ENCODE results near the gene S100A5. TPM values are rescaled to one million over a fixed set of nuclear protein-coding genes. Genes with fewer than 3 reads are reported as not detected.
"Not testable (repeated sequence)": the region's sequence is repeated elsewhere in the genome, so short reads cannot be mapped to it uniquely, and the experiment has no call there.

The S100A5 gene
- total and polyA plus RNA-seq, 4 donors, result not detected

DNA sequence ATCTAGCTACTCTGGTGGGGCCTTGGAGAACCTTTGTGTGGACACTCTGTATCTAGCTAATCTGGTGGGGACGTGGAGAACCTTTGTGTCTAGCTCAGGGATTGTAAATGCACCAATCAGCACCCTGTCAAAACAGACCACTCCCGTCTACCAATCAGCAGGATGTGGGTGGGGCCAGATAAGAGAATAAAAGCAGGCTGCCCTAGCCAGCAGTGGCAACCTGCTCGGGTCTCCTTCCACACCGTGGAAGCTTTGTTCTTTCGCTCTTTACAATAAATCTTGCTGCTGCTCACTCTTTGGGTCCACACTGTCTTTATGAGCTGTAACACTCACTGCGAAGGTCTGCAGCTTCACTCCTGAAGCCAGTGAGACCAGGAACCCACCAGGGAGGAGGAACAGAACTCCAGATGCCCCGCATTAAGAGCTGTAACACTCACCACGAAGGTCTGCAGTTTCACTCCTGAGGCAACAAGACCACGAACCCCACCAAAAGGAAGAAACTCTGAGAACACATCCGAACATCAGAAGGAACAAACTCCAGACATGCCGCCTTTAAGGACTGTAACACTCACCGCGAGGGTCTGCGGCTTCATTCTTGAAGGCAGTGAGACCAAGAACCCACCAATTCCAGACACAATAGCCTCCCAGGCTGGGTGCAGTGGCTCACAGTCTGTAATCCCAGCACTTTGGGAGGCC lies 18.2 kb downstream of the S100A5 start:
- WGBS, 2 donors, result 78 to 80% methylated on average over 14 of the region's 14 CpGs
- H3K27ac ChIP-seq (ENCODE audit: low read depth in 1 of 2, low read length in 2 of 2); DNase-seq; H3K4me1 ChIP-seq (ENCODE audit: control insufficient read depth in 1 of 2, insufficient read depth in 2 of 2, low read length in 2 of 2); H3K9me3 ChIP-seq (ENCODE audit: control insufficient read depth, low read length); H3K36me3 ChIP-seq (ENCODE audit: control insufficient read depth in 1 of 2, insufficient read depth in 2 of 2, low read length in 1 of 2); H3K4me3 ChIP-seq (ENCODE audit: low read length in 2 of 2); H3K27me3 ChIP-seq (ENCODE audit: control insufficient read depth in 1 of 2, insufficient read depth in 2 of 2, low read length in 1 of 2); ATAC-seq (ENCODE audit: low FRiP score); intact Hi-C loops (cut with DNase I): not testable (repeated sequence)

DNA sequence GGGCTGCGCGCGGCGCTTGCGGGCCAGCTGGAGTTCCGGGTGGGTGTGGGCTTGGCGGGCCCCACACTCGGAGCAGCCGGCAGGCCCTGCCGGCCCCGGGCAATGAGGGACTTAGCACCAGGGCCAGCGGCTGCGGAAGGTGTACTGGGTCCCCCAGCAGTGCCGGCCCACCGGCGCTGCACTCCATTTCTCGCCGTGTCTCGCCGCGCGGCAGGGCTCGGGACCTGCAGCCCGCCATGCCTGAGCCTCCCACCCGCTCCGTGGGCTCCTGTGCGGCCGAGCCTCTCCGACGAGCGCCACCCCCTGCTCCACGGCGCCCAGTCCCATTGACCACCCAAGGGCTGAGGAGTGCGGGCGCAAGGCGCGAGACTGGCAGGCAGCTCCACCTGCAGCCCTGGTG lies 18.9 kb downstream of the S100A5 start:
- not testable (repeated sequence) for DNase-seq

DNA sequence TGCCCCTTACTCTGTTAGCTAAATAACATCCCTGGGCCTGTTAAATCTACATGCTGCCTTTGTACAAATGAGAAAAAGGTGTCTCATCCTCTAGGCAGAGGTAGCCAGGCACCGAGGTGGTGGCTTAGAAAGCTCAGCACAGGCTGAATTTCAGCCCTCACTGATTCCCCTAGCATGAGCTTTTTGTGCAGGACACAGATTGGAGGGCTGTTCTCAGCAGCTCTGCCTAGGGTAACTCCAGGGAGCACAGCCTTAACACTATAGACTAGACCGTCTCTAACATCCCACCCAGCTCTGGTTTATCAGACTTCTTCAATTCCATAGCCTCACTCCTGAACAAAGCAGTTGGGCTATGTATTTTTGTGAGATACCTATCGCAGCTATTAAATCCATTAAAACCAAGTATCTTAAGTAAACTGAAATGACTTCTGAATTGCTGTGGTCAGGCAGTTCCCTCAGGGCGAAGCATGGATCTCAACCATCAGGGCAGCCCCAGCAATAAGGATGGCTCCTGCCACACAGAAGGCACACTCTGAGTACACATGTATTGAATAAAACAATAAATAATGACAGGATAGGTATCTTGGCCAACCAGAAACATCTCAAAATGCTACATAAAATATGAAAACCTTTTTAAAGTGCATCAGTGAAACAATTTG lies 19.8 kb downstream of the S100A5 start:
- no peak for DNase-seq

More for the DNA sequence above, 18.9 kb downstream of the S100A5 start:
- H3K4me3 ChIP-seq (ENCODE audit: low read length in 2 of 2); H3K27me3 ChIP-seq (ENCODE audit: control insufficient read depth in 1 of 2, insufficient read depth in 2 of 2, low read length in 1 of 2); H3K36me3 ChIP-seq (ENCODE audit: control insufficient read depth in 1 of 2, insufficient read depth in 2 of 2, low read length in 1 of 2); H3K4me1 ChIP-seq (ENCODE audit: control insufficient read depth in 1 of 2, insufficient read depth in 2 of 2, low read length in 2 of 2); H3K27ac ChIP-seq (ENCODE audit: low read depth in 1 of 2, low read length in 2 of 2); intact Hi-C loops (cut with DNase I); ATAC-seq (ENCODE audit: low FRiP score); H3K9me3 ChIP-seq (ENCODE audit: control insufficient read depth, low read length): not testable (repeated sequence)
- WGBS, 2 donors, result 95 to 97% methylated on average over 36 to 37 of the region's 37 CpGs

DNA sequence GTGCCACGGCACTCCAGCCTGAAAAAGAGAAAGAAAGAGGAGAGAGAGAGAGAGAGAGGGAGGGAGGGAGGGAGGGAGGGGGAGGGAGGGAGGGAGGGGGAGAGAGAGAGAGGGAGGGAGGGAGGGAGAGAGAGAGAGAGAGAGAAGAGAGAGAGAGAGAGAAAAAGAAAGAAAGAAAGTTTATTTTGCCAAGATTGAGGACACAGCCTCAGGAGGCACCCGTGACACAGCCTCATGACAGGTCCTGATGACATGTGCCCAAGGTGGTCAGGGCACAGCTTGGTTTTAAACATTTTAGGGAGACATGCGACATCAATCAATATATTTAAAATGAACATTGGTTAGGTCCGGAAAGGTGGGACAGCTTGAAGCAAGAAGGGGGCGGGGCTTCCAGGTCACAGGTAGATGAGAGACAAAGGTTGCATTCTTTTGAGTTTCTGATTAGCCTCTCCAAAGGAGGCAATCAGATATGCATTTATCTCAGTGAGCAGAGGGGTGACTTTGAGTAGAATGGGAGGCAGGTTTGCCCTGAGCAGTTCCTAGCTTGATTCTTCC lies 20.5 kb downstream of the S100A5 start:
- intact Hi-C loops (cut with DNase I); H3K27me3 ChIP-seq (ENCODE audit: control insufficient read depth in 1 of 2, insufficient read depth in 2 of 2, low read length in 1 of 2); H3K4me1 ChIP-seq (ENCODE audit: control insufficient read depth in 1 of 2, insufficient read depth in 2 of 2, low read length in 2 of 2); H3K4me3 ChIP-seq (ENCODE audit: low read length in 2 of 2); H3K36me3 ChIP-seq (ENCODE audit: control insufficient read depth in 1 of 2, insufficient read depth in 2 of 2, low read length in 1 of 2); ATAC-seq (ENCODE audit: low FRiP score); H3K27ac ChIP-seq (ENCODE audit: low read depth in 1 of 2, low read length in 2 of 2); DNase-seq; H3K9me3 ChIP-seq (ENCODE audit: control insufficient read depth, low read length): not testable (repeated sequence)
- 79 to 81% methylated on average over 5 of the region's 5 CpGs for WGBS, 2 donors

More for the DNA sequence above, 19.8 kb downstream of the S100A5 start:
- H3K4me1 ChIP-seq (ENCODE audit: control insufficient read depth in 1 of 2, insufficient read depth in 2 of 2, low read length in 2 of 2), result no peaks in the 10 kb centered on the region
- H3K36me3 ChIP-seq (ENCODE audit: control insufficient read depth in 1 of 2, insufficient read depth in 2 of 2, low read length in 1 of 2), result no peaks in the 10 kb centered on the region
- H3K27me3 ChIP-seq (ENCODE audit: control insufficient read depth in 1 of 2, insufficient read depth in 2 of 2, low read length in 1 of 2), result no peaks in the 10 kb centered on the region
- no peak overlapping the region for H3K27ac ChIP-seq (ENCODE audit: low read depth in 1 of 2, low read length in 2 of 2)
- no peak overlapping the region for H3K4me3 ChIP-seq (ENCODE audit: low read length in 2 of 2)
- no peak for ATAC-seq (ENCODE audit: low FRiP score)
- no peaks in the 10 kb centered on the region for H3K9me3 ChIP-seq (ENCODE audit: control insufficient read depth, low read length)
- 90 to 93% methylated on average over 4 of the region's 4 CpGs for WGBS, 2 donors
- intact Hi-C loops (cut with DNase I), result no loop called here

DNA sequence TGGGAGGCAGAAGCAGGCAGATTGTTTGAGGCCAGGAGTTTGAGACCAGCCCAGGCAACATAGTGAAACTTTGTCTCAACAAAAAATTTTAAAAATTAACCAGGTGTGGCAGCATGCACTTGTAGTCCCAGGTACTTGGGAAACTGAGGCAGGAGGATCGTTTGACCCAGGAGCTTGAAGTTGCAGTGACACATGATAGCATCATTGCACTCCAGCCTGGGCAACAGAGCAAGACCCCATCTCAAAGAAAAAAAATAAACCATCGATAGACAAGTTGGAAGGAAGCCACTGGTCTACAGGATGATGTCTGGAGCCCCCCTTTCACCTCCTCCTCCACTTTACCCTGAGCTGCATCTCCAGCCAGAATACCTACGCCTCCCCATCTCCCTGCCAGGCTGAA lies 21.5 kb downstream of the S100A5 start:
- intact Hi-C loops (cut with DNase I), result loop anchor here in 1 of 2 donors (10.0 kb wide), 1 partner anchor 256 kb away; the partner anchor contains the start of gene SLC27A3
- no peaks in the 10 kb centered on the region for H3K4me1 ChIP-seq (ENCODE audit: control insufficient read depth in 1 of 2, insufficient read depth in 2 of 2, low read length in 2 of 2)
- H3K4me3 ChIP-seq (ENCODE audit: low read length in 2 of 2), result no peak overlapping the region
- H3K36me3 ChIP-seq (ENCODE audit: control insufficient read depth in 1 of 2, insufficient read depth in 2 of 2, low read length in 1 of 2), result no peaks in the 10 kb centered on the region
- DNase-seq, result no peak
- no peak for ATAC-seq (ENCODE audit: low FRiP score)
- 92 to 93% methylated on average over 3 of the region's 3 CpGs for WGBS, 2 donors
- no peaks in the 10 kb centered on the region for H3K27me3 ChIP-seq (ENCODE audit: control insufficient read depth in 1 of 2, insufficient read depth in 2 of 2, low read length in 1 of 2)
- H3K27ac ChIP-seq (ENCODE audit: low read depth in 1 of 2, low read length in 2 of 2), result no peak overlapping the region
- H3K9me3 ChIP-seq (ENCODE audit: control insufficient read depth, low read length), result no peaks in the 10 kb centered on the region

DNA sequence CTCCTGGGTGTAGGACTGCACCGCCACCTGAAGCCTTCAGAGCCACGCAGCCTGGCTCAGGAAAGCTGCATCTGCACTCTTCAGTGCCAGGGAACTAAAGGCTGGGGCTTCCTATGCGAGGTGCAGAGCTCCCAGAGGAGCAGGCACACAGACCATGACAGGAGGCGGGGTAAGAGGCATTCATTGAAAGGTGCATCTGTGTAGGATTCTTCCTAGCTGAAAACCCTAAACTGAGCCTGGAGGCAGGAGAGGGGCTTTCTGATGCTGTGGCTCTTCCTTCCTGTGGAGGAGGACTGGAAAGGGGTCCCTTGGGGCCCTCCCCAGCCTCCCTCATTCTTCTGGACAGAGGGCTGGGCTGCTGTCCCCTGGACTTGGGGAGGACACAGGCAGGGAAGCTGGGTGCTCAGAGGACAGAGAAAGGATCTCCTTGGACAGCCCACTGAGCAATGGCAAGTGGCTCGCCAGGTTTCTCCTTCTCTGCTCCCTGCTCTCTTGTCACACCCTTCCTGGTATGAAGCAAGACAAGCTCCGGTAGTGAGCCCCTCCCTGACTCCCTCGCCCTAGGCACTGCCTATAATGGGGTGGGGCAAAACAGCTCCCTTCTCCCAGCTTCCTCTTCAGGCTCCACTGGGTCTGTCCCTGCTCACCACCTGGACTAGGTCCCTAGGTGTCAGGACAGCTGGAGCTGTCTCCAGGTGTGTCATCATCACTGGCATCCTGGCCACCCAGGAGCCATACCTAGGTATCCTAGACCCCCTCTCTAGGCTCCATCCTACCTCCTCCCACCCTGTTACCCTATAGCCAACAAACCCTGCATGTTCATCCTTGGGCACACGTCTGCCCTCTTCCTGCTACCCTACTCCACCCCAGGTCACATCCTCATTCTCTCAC lies 25.0 kb downstream of the S100A5 start:
- intact Hi-C loops (cut with DNase I), result loop anchor here in 1 of 2 donors (10.0 kb wide), 1 partner anchor 259 kb away; the partner anchor contains the start of gene SLC27A3
- ATAC-seq (ENCODE audit: low FRiP score), result peak; percentile 51

DNA sequence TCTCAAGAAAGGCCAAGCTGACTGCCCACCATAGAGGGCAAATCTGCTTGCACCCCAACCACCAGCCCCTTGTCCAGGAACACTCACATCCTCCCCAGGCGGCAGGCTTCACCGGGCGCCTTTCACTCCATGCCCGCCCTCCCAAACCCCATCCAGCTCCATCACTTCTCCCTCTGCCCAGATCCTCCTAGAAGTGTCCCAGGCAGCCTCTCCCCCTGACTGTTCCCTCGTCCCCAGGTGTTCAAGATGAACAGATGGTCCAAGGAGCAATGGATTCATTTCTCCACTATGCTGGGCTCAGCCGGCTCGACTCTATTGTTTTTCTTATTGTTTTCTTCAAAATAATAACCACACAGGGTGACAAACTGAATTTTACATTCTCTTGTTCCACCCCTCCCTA lies 27.1 kb downstream of the S100A5 start:
- Histone ChIP-seq H3K27ac (ENCODE audit: low read depth in 1 of 2, low read length in 2 of 2) (no peak overlapping the region), H3K4me1 (ENCODE audit: control insufficient read depth in 1 of 2, insufficient read depth in 2 of 2, low read length in 2 of 2) (no peaks in the 10 kb centered on the region), H3K9me3 (ENCODE audit: control insufficient read depth, low read length) (no peaks in the 10 kb centered on the region), H3K27me3 (ENCODE audit: control insufficient read depth in 1 of 2, insufficient read depth in 2 of 2, low read length in 1 of 2) (no peaks in the 10 kb centered on the region), H3K4me3 (ENCODE audit: low read length in 2 of 2) (no peak overlapping the region), H3K36me3 (ENCODE audit: control insufficient read depth in 1 of 2, insufficient read depth in 2 of 2, low read length in 1 of 2) (no peaks in the 10 kb centered on the region)
- DNase-seq, result no peak
- no peak for ATAC-seq (ENCODE audit: low FRiP score)
- 94 to 97% methylated on average over 7 of the region's 7 CpGs for WGBS, 2 donors
- intact Hi-C loops (cut with DNase I), result loop anchor here in 1 of 2 donors (5.0 to 10.0 kb wide), 2 partner anchors 161 to 261 kb away; partner anchors contain the start of gene SLC27A3

More for the DNA sequence above, 25.0 kb downstream of the S100A5 start:
- Histone ChIP-seq H3K27ac (ENCODE audit: low read depth in 1 of 2, low read length in 2 of 2) (no peak overlapping the region), H3K27me3 (ENCODE audit: control insufficient read depth in 1 of 2, insufficient read depth in 2 of 2, low read length in 1 of 2) (no peaks in the 10 kb centered on the region), H3K4me1 (ENCODE audit: control insufficient read depth in 1 of 2, insufficient read depth in 2 of 2, low read length in 2 of 2) (no peaks in the 10 kb centered on the region), H3K4me3 (ENCODE audit: low read length in 2 of 2) (no peak overlapping the region), H3K9me3 (ENCODE audit: control insufficient read depth, low read length) (no peaks in the 10 kb centered on the region), H3K36me3 (ENCODE audit: control insufficient read depth in 1 of 2, insufficient read depth in 2 of 2, low read length in 1 of 2) (no peaks in the 10 kb centered on the region)
- 64% methylated on average over 8 of the region's 8 CpGs for WGBS, 2 donors
- no peak for DNase-seq

DNA sequence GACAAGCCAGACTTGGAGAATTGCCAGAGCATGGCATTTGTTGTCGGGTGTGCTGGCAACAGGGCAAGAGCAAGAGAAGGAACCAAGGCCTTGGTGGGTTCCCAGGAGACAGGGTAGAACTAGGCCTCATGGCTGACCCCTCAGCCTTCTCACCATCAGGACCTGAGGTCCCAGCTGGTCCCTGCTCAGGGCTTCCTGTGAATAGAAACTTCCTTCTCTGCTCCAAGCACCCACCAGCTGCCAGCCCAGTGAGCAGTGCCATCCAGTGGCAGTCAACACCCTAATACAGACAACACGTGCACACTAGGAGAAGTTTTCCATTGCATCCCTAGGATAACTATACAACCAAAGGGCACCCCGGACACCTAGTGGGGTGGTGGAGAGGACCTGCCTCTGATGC lies 27.7 kb downstream of the S100A5 start:
- DNase-seq (peak in 1 of 2 donors; percentile 53), ATAC-seq (ENCODE audit: low FRiP score) (peak; percentile 31)
- Histone ChIP-seq H3K9me3 (ENCODE audit: control insufficient read depth, low read length) (no peaks in the 10 kb centered on the region), H3K4me3 (ENCODE audit: low read length in 2 of 2) (no peak overlapping the region), H3K4me1 (ENCODE audit: control insufficient read depth in 1 of 2, insufficient read depth in 2 of 2, low read length in 2 of 2) (no peaks in the 10 kb centered on the region), H3K27ac (ENCODE audit: low read depth in 1 of 2, low read length in 2 of 2) (no peak overlapping the region), H3K36me3 (ENCODE audit: control insufficient read depth in 1 of 2, insufficient read depth in 2 of 2, low read length in 1 of 2) (no peaks in the 10 kb centered on the region), H3K27me3 (ENCODE audit: control insufficient read depth in 1 of 2, insufficient read depth in 2 of 2, low read length in 1 of 2) (no peaks in the 10 kb centered on the region)
- 36 to 40% methylated on average over 3 of the region's 3 CpGs for whole genome bisulfite sequencing, 2 donors
- intact Hi-C loops (cut with DNase I), result loop anchor here in 1 of 2 donors (5.0 to 10.0 kb wide), 2 partner anchors 161 to 262 kb away; partner anchors contain the start of gene SLC27A3
